K562 (cell line): ENCODE results near the gene PDE6G. TPM values are rescaled to one million over a fixed set of nuclear protein-coding genes. Genes with fewer than 3 reads are reported as not detected.

Experiments used
- ATAC-seq: fragments of 200-7000 bp; cut with Tn5 transposase; 3 replicates; pipeline ENCODE4 v1.9.1; 2020; ENCODE audit warnings: moderate library complexity
- BruUV-seq: library from RNA; stranded (reverse); fragments of 400-500 nt; replicated peaks from 2 replicates; lab custom pipeline; 2021; lab: Mats Ljungman, UMichigan
- CTCF ChIA-PET: fragments of 300-600 bp; formaldehyde crosslinking; extraction: SDS; loops from one replicate; lab custom pipeline; 2021; ENCODE audit warnings: low intra/inter-chr PET ratio; lab: Yijun Ruan, JAX
- POLR2A ChIA-PET: fragments of 300-600, 350-650 bp; sonication (Branson Sonifier 250); formaldehyde crosslinking; extraction: SDS; loops from one replicate; lab custom pipeline; 2021; ENCODE audit warnings: antibody characterized with exemption, inconsistent platforms; lab: Yijun Ruan, JAX
- DNase-seq, 4 experiments: peaks; one replicate each; pipeline versions ENCODE4 v3.0.0 to v3.0.0-alpha.2; 2011 to 2018; ENCODE audit warnings: low spot score in 3 of 4, mixed read lengths in 3 of 4; ENCODE audit errors: extremely low read depth in 1 of 4
- FAIRE-seq: peaks from 2 replicates; lab custom pipeline; 2011; peaks lifted over from hg19 to GRCh38; lab: Jason Lieb, UNC
- H2AFZ ChIP-seq: 2 replicates; pipeline ENCODE4 v1.6.0; 2011; ENCODE audit warnings: low read depth, low read length, control low read depth, inconsistent platforms
- H3K27ac ChIP-seq: fragments of 200-600 bp; 3 replicates; pipeline ENCODE4 v1.8.0; 2011; ENCODE audit warnings: low read depth, mild to moderate bottlenecking, control low read depth, inconsistent platforms, low read length, moderate library complexity, mixed read lengths; ENCODE audit errors: extremely low read depth
- H3K27me3 ChIP-seq, 2 experiments: fragments of 300-600 bp in 1 of 2; 2 replicates in 1 of 2; 3 replicates in 1 of 2; pipeline versions ENCODE4 v1.6.0 to v1.8.0; 2011; ENCODE audit warnings: inconsistent platforms in 2 of 2, low read length in 2 of 2, mild to moderate bottlenecking in 1 of 2, mixed read lengths in 1 of 2, moderate library complexity in 1 of 2; ENCODE audit not compliant: control insufficient read depth in 2 of 2, insufficient read depth in 2 of 2
- H3K36me3 ChIP-seq: fragments of 300-600 bp; 3 replicates; pipeline ENCODE4 v1.8.0; 2011; ENCODE audit warnings: mild to moderate bottlenecking, low read length, inconsistent platforms; ENCODE audit not compliant: control insufficient read depth, insufficient read depth
- H3K4me1 ChIP-seq, 2 experiments: fragments of 200-600 bp in 1 of 2; replicated peaks in 1 of 2; 2 replicates in 1 of 2; 3 replicates in 1 of 2; pipeline versions ENCODE4 v1.5.1 to v1.8.0; 2011; ENCODE audit warnings: inconsistent platforms in 2 of 2, low read length in 2 of 2, mild to moderate bottlenecking in 1 of 2, mixed read lengths in 1 of 2, moderate library complexity in 1 of 2; ENCODE audit not compliant: control insufficient read depth in 2 of 2, insufficient read depth in 2 of 2
- H3K4me2 ChIP-seq: 2 replicates; pipeline ENCODE4 v1.6.1; 2011; ENCODE audit warnings: low read length, control low read depth, inconsistent platforms, mixed read lengths; ENCODE audit not compliant: insufficient read depth
- H3K4me3 ChIP-seq: fragments of 200-600 bp; sonication (generic), shearing (Covaris generic); 2 replicates; pipeline ENCODE4 v1.5.1; 2016; ENCODE audit warnings: control low read depth, inconsistent platforms
- H3K79me2 ChIP-seq: fragments of 200-600 bp; 3 replicates; pipeline ENCODE4 v1.8.0; 2011; ENCODE audit warnings: low read length, inconsistent platforms; ENCODE audit not compliant: control insufficient read depth, insufficient read depth
- H3K9ac ChIP-seq, 2 experiments: 2 replicates each; pipeline versions ENCODE4 v1.6.0 to v1.6.1; 2011; ENCODE audit warnings: low read depth in 2 of 2, low read length in 2 of 2, control low read depth in 1 of 2, inconsistent platforms in 1 of 2, mild to moderate bottlenecking in 1 of 2, mixed read lengths in 1 of 2; ENCODE audit not compliant: insufficient read depth in 1 of 2
- H3K9me1 ChIP-seq: one replicate; pipeline ENCODE4 v1.6.0; 2011; ENCODE audit warnings: inconsistent platforms, mild to moderate bottlenecking, low read length, moderate library complexity; ENCODE audit not compliant: control insufficient read depth, insufficient read depth
- H3K9me3 ChIP-seq: replicated peaks from 2 replicates; pipeline ENCODE4 v1.5.1; 2011; ENCODE audit warnings: low read depth, low read length, inconsistent platforms; ENCODE audit not compliant: control insufficient read depth, insufficient read depth
- H4K20me1 ChIP-seq: replicated peaks from 2 replicates; pipeline ENCODE4 v1.6.1; 2011; ENCODE audit warnings: low read length, inconsistent platforms, mixed read lengths; ENCODE audit not compliant: control insufficient read depth, insufficient read depth
- KLF1 ChIP-seq: fragments of 450-650 bp; IDR thresholded peaks from 2 replicates; pipeline ENCODE4 v1.6.1; 2016; ENCODE audit warnings: missing genetic modification characterization, missing compliant biosample characterization
- MEIS2 ChIP-seq: fragments of 450-650 bp; IDR thresholded peaks from 2 replicates; pipeline ENCODE4 v1.6.1; 2014; ENCODE audit warnings: mild to moderate bottlenecking; ENCODE audit not compliant: partially characterized antibody
- PKNOX1 ChIP-seq: fragments of 450-650 bp; IDR thresholded peaks from 2 replicates; pipeline ENCODE4 v1.6.1; 2016
- RBFOX2 ChIP-seq: fragments of 200-400 bp; formaldehyde crosslinking; IDR thresholded peaks from 2 replicates; pipeline ENCODE4 v1.6.1; 2017; ENCODE audit warnings: low read depth, mild to moderate bottlenecking, low read length, moderate library complexity
- WGBS: fragments of 100-300 bp; shearing (Covaris generic); methylation state at CpG from one replicate; pipeline ENCODE4 v1.1.6; 2016; ENCODE audit warnings: low coverage, mixed read lengths; ENCODE audit not compliant: insufficient coverage; ENCODE audit errors: missing lambda C conversion rate; 5-methylcytosine and 5-hydroxymethylcytosine counted together
- in situ Hi-C: fragments of 300-500 bp; cut with MboI; formaldehyde crosslinking; loops from 4 replicates; pipeline ENCODE4 v1.15.0; 2018; ENCODE audit warnings: inconsistent platforms, mixed read lengths
- intact Hi-C: fragments of 100-400 bp; cut with micrococcal nuclease; formaldehyde crosslinking; loops from 2 replicates; pipeline ENCODE4 v1.14.2; 2022
- polyA plus RNA-seq, 8 experiments: library from polyadenylated mRNA; depleted of rRNA in 4 of 8; stranded (reverse) in 5 of 8; unstranded in 3 of 8; fragments of >200 nt; fragmentation: Nextera tagmentation in 2 of 8; fragmentation: Illumina TruSeq in 1 of 8; extraction: Ambion mirVana in 2 of 8; extraction: Trizol in 1 of 8; gene quantifications; 2 replicates each; pipeline versions ENCODE4 v1.2.1 to v1.2.3, GENCODE V29; 2011 to 2014; ENCODE audit warnings: inconsistent platforms in 1 of 8, missing spikeins in 1 of 8
- total RNA-seq, 7 experiments: library from RNA; depleted of rRNA in 6 of 7; stranded (reverse); fragments of >200 nt in 6 of 7; fragmentation: Illumina TruSeq in 2 of 7; extraction: Trizol in 2 of 7; gene quantifications; 2 replicates each; pipeline versions ENCODE4 v1.2.1 to v1.2.3, GENCODE V29; 2011 to 2021; ENCODE audit warnings: low replicate concordance in 1 of 7

The PDE6G gene
- total and polyA plus RNA-seq, 9 of the 15 experiments (the other 6 are each of a cell fraction or from before 2014, with no cell fraction given) = 0.14 to 0.59 TPM; not detected in 7

- TF ChIP-seq RBFOX2 (0 out of 2 replicates have a peak, but pooled peaks have one; percentile 20), PKNOX1 (peak; percentile 38; the same call in 1 of the 2 replicates), MEIS2 (peak; percentile 28), KLF1 (tag) (no peak)
- BruUV-seq = no TSS peak
- H3K4me1 ChIP-seq = peaks cover 8 to 44% of the 10 kb centered on the region in 2 experiments
- H3K4me3 ChIP-seq = no peak overlapping the region
- WGBS = 86% methylated on average over 11 of the region's 11 CpGs
- H3K27me3 ChIP-seq = no peaks in the 10 kb centered on the region
- peaks cover 34% of the 10 kb centered on the region for H3K79me2 ChIP-seq
- CTCF ChIA-PET = no interaction called here
- intact Hi-C loops = no loop called here
- H3K9ac ChIP-seq = peak overlapping the region in 1 of 2 experiments; percentile 82; a peak in 2 of 4 replicates
- H3K9me1 ChIP-seq = no peaks in the 10 kb centered on the region
- peaks cover 16% of the 10 kb centered on the region; the same call in 1 of the 3 replicates for H3K36me3 ChIP-seq
- no peak overlapping the region for H3K4me2 ChIP-seq
- FAIRE-seq (no peak), DNase-seq (no peak), ATAC-seq (no peak)
- in situ Hi-C loops = no loop called here
- no peak overlapping the region for H3K27ac ChIP-seq
- H3K9me3 ChIP-seq = no peaks in the 10 kb centered on the region
- no peak overlapping the region for H2AFZ ChIP-seq
- peaks cover 2% of the 10 kb centered on the region; the same call in 1 of the 2 replicates for H4K20me1 ChIP-seq
- POLR2A ChIA-PET = interaction anchor here (0.6 to 2.6 kb wide), 3 partner anchors 10 to 51 kb away, joined by 3 to 9 read pairs (median 3); partner anchors contain the start of gene CCDC137
These were observed 23.8 kb upstream of the PDE6G start for GRCh38 chr17:81680150-81680549.
